Measurements from ENCODE around the gene DUOXA1. TPM values are rescaled to one million over a fixed set of nuclear protein-coding genes. Genes with fewer than 3 reads are reported as not detected.

Gene DUOXA1
- total and polyA plus RNA-seq, 2 donors (not counting 1 experiment from before 2014, with no cell fraction given): 0.03 to 0.74 TPM

DNA sequence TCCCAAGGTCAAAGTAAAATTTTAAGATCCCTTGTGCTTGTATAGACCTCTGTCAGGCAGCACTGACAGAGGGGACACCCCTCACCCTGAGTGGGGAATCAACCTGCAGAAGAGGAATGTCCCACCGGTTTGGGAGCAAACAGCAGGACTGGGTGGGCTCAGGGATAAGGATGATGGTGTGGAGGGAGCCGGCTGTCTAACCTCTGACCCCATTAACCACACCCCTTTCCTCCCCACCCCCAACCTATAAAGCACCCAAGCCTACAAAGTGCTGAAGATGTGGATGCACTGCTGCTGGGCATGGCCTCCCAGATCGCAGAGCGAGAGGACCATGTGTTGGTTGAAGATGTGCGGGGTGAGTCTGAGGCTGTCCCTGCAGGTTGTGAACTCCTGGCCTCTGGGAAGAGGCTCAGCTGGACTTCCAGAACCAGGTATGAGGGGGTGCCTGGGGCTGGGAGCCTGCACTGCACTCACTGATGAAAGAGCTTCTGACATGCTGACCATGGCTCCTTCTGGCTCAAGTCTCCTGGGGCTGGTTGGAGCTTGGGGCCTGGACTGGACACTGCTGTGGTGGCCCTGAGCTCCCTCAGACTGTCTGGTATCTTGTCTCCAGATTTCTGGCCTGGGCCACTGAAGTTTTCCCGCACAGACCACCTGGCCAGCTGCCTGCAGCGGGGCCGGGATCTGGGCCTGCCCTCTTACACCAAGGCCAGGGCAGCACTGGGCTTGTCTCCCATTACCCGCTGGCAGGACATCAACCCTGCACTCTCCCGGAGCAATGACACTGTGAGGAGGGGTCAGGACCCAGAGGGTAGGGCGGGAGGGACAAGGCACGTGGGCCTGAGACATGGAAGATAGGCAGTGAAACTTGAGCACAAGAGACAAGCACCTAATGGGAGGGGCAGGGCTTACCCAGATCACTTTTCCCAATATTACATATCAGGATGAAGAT is 9.4 kb upstream of the DUOXA1 start:
- CTCF ChIA-PET: interaction anchor here (0.5 kb wide), 1 partner anchor 303 kb away, joined by 3 read pairs; no protein-coding TSS in a partner anchor
- H2AFZ ChIP-seq (ENCODE audit: insufficient read depth, low read depth, low read length, poor library complexity, severe bottlenecking): no peak overlapping the region
- H3K4me3 Mint-ChIP-seq: no peak overlapping the region
- H3K27me3 ChIP-seq (replicated peaks in 1 of 4; ENCODE audit: control extremely low read depth in 1 of 4, control insufficient read depth in 3 of 4, insufficient read depth in 4 of 4, low read length in 3 of 4): peaks cover 0 to 31% (median 15%) of the 10 kb centered on the region in 4 experiments
- no peak overlapping the region for H3K27ac Mint-ChIP-seq
- H3K9me3 Mint-ChIP-seq (ENCODE audit: insufficient read depth): no peaks in the 10 kb centered on the region
- no peak overlapping the region for H3K27ac ChIP-seq (ENCODE audit: low read length in 2 of 2)
- no peaks in the 10 kb centered on the region for H3K36me3 ChIP-seq (replicated peaks in 1 of 2; ENCODE audit: control extremely low read depth in 1 of 2, control insufficient read depth in 1 of 2, extremely low read depth in 1 of 2, insufficient read depth in 2 of 2, low read length in 1 of 2)
- intact Hi-C loops (cut with micrococcal nuclease): no loop called here
- POLR2A ChIA-PET: no interaction called here
- H4K20me1 ChIP-seq (ENCODE audit: control insufficient read depth, insufficient read depth, low read length, poor library complexity, severe bottlenecking): no peaks in the 10 kb centered on the region
- WGBS (ENCODE audit: insufficient coverage): 100% methylated on average over 8 of the region's 12 CpGs
- H3K4me2 ChIP-seq (replicated peaks; ENCODE audit: low read depth, low read length, poor library complexity, severe bottlenecking): no peak overlapping the region
- TF ChIP-seq, protein P1, sequence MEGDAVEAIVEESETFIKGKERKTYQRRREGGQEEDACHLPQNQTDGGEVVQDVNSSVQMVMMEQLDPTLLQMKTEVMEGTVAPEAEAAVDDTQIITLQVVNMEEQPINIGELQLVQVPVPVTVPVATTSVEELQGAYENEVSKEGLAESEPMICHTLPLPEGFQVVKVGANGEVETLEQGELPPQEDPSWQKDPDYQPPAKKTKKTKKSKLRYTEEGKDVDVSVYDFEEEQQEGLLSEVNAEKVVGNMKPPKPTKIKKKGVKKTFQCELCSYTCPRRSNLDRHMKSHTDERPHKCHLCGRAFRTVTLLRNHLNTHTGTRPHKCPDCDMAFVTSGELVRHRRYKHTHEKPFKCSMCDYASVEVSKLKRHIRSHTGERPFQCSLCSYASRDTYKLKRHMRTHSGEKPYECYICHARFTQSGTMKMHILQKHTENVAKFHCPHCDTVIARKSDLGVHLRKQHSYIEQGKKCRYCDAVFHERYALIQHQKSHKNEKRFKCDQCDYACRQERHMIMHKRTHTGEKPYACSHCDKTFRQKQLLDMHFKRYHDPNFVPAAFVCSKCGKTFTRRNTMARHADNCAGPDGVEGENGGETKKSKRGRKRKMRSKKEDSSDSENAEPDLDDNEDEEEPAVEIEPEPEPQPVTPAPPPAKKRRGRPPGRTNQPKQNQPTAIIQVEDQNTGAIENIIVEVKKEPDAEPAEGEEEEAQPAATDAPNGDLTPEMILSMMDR (IDR thresholded peaks at IDR 0.05): no peak
- TF ChIP-seq EZH2 (IDR thresholded peaks at IDR 0.05; ENCODE audit: borderline replicate concordance, insufficient read depth, low read depth, low read length, poor library complexity, severe bottlenecking): no peak
- H3K27me3 Mint-ChIP-seq: peaks cover 26% of the 10 kb centered on the region
- ATAC-seq (ENCODE audit: low read depth) (no peak), DNase-seq (no peak)
- no peak overlapping the region for H3K9ac ChIP-seq (ENCODE audit: low read length)
- H3K79me2 ChIP-seq (ENCODE audit: control insufficient read depth, insufficient read depth, low read length): no peaks in the 10 kb centered on the region
- H3K4me3 ChIP-seq (ENCODE audit: control extremely low read depth in 1 of 5, extremely low read depth in 1 of 5, insufficient read depth in 1 of 5, low read depth in 2 of 5, low read length in 4 of 5): no peak overlapping the region
- peaks cover 0 to 6% (median 0%) of the 10 kb centered on the region in 3 donors for H3K9me3 ChIP-seq (ENCODE audit: control extremely low read depth in 1 of 3, control insufficient read depth in 2 of 3, insufficient read depth in 1 of 3, low read length in 2 of 3)
- peaks cover 12 to 15% of the 10 kb centered on the region in 2 donors for H3K4me1 ChIP-seq (ENCODE audit: control insufficient read depth in 2 of 2, insufficient read depth in 2 of 2, low read length in 2 of 2)
- peaks cover 13% of the 10 kb centered on the region for H3K4me1 Mint-ChIP-seq

DNA sequence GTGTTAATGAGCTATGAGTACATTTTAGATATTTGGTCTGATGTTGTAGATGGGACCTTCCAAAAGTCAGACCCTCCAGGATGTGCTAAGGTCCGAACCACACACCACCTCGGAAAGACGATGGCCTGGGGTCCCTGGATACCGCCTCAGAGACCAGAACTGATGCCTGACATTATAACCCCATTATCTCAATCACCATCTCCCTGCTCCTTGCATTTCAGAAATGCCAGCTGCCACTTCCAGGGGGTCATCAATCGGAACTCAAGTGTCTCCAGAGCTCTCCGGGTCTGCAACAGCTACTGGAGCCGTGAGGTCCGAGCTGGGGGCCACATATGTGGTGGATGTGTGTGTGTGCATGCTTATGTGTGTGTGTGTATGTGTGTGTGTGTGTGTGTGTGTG is 8.0 kb upstream of the DUOXA1 start:
- intact Hi-C loops (cut with micrococcal nuclease): no loop called here
- CTCF ChIA-PET: interaction anchor here (1.1 to 1.5 kb wide), 2 partner anchors 100 to 169 kb away, joined by 3 to 4 read pairs; no protein-coding TSS in a partner anchor
- DNase-seq: no peak
- Histone ChIP-seq H3K9me3 (ENCODE audit: control extremely low read depth in 1 of 3, control insufficient read depth in 2 of 3, insufficient read depth in 1 of 3, low read length in 2 of 3) (peaks cover 0 to 6% (median 0%) of the 10 kb centered on the region in 3 donors), H3K4me3 (ENCODE audit: control extremely low read depth in 1 of 5, extremely low read depth in 1 of 5, insufficient read depth in 1 of 5, low read depth in 2 of 5, low read length in 4 of 5) (no peak overlapping the region), H3K27ac (ENCODE audit: low read length in 2 of 2) (no peak overlapping the region), H2AFZ (ENCODE audit: insufficient read depth, low read depth, low read length, poor library complexity, severe bottlenecking) (no peak overlapping the region), H3K4me1 (ENCODE audit: control insufficient read depth in 2 of 2, insufficient read depth in 2 of 2, low read length in 2 of 2) (peaks cover 12 to 15% of the 10 kb centered on the region in 2 donors), H3K36me3 (replicated peaks in 1 of 2; ENCODE audit: control extremely low read depth in 1 of 2, control insufficient read depth in 1 of 2, extremely low read depth in 1 of 2, insufficient read depth in 2 of 2, low read length in 1 of 2) (no peaks in the 10 kb centered on the region), H3K9ac (ENCODE audit: low read length) (no peak overlapping the region), H3K79me2 (ENCODE audit: control insufficient read depth, insufficient read depth, low read length) (no peaks in the 10 kb centered on the region), H4K20me1 (ENCODE audit: control insufficient read depth, insufficient read depth, low read length, poor library complexity, severe bottlenecking) (no peaks in the 10 kb centered on the region), H3K4me2 (replicated peaks; ENCODE audit: low read depth, low read length, poor library complexity, severe bottlenecking) (no peak overlapping the region), H3K27me3 (replicated peaks in 1 of 4; ENCODE audit: control extremely low read depth in 1 of 4, control insufficient read depth in 3 of 4, insufficient read depth in 4 of 4, low read length in 3 of 4) (peaks cover 0 to 43% (median 20%) of the 10 kb centered on the region in 4 experiments)
- H3K27ac Mint-ChIP-seq: no peak overlapping the region
- H3K4me1 Mint-ChIP-seq: peaks cover 13% of the 10 kb centered on the region
- POLR2A ChIA-PET: interaction anchor here (0.7 kb wide), 1 partner anchor 26 kb away, joined by 3 read pairs; no protein-coding TSS in a partner anchor
- TF ChIP-seq, protein P1 (IDR thresholded peaks at IDR 0.05): no peak
- TF ChIP-seq EZH2 (IDR thresholded peaks at IDR 0.05; ENCODE audit: borderline replicate concordance, insufficient read depth, low read depth, low read length, poor library complexity, severe bottlenecking): no peak
- H3K27me3 Mint-ChIP-seq: peaks cover 39% of the 10 kb centered on the region
- WGBS (ENCODE audit: insufficient coverage): 86% methylated on average over 8 of the region's 8 CpGs
- ATAC-seq (ENCODE audit: low read depth): no peak
- no peaks in the 10 kb centered on the region for H3K9me3 Mint-ChIP-seq (ENCODE audit: insufficient read depth)
- no peak overlapping the region for H3K4me3 Mint-ChIP-seq
